Measurements from ENCODE around the gene CTSZ. TPM values are rescaled to one million over a fixed set of nuclear protein-coding genes. Genes with fewer than 3 reads are reported as not detected.

CTSZ gene
- total RNA-seq, 1 experiment from 2014 or later = 113 TPM

- intact Hi-C loops (cut with micrococcal nuclease; ENCODE audit: unreplicated experiment) (no loop called here), in situ Hi-C loops (cut with HindIII; ENCODE audit: low pct_unique_long_range_greater_than_20kb, low sequenced_read_pairs) (no loop called here)
- DNase-seq (ENCODE audit: low read depth, low spot score) (no peak), ATAC-seq (no peak)
- no peak overlapping the region for H3K4me3 ChIP-seq (ENCODE audit: low read depth in 2 of 2, low read length in 2 of 2)
- H3K27me3 ChIP-seq (ENCODE audit: control insufficient read depth, insufficient read depth, low read length) = peaks cover 3% of the 10 kb centered on the region; the same call in 1 of the 2 replicates
- H3K9me3 ChIP-seq (ENCODE audit: control insufficient read depth, insufficient read depth, low read depth, low read length) = no peaks in the 10 kb centered on the region
- BruUV-seq (replicated peaks) = no TSS peak
- ChIA-PET CTCF (no interaction called here), POLR2A (no interaction called here)
- TF ChIP-seq CTCF (IDR thresholded peaks at IDR 0.05) (no peak), TCF7L2 (IDR thresholded peaks at IDR 0.05; ENCODE audit: low read depth, low read length) (no peak), POLR2AphosphoS5 (IDR thresholded peaks at IDR 0.05; ENCODE audit: low read depth, low read length) (no peak), SIN3A (IDR thresholded peaks at IDR 0.05; ENCODE audit: borderline replicate concordance, insufficient read depth, low read depth, low read length) (no peak), REST (IDR thresholded peaks at IDR 0.05; ENCODE audit: insufficient read depth in 1 of 2, low read depth in 2 of 2, low read length in 1 of 2) (no peak)
- H3K36me3 ChIP-seq (ENCODE audit: control insufficient read depth, insufficient read depth, low read length) = no peaks in the 10 kb centered on the region
- no peak overlapping the region for H3K27ac ChIP-seq (ENCODE audit: low read length)
- H3K4me1 ChIP-seq (ENCODE audit: control insufficient read depth, insufficient read depth, low read length) = peaks cover 4% of the 10 kb centered on the region; the same call in 1 of the 2 replicates
Measured at GRCh38 chr20:59046862-59047261, 39.8 kb upstream of the CTSZ start.

- Histone ChIP-seq H3K9me3 (ENCODE audit: control insufficient read depth, insufficient read depth, low read depth, low read length) (no peaks in the 10 kb centered on the region), H3K27ac (ENCODE audit: low read length) (no peak overlapping the region), H3K4me3 (ENCODE audit: low read depth in 2 of 2, low read length in 2 of 2) (no peak overlapping the region), H3K27me3 (ENCODE audit: control insufficient read depth, insufficient read depth, low read length) (peaks cover 3% of the 10 kb centered on the region; the same call in 1 of the 2 replicates), H3K36me3 (ENCODE audit: control insufficient read depth, insufficient read depth, low read length) (no peaks in the 10 kb centered on the region), H3K4me1 (ENCODE audit: control insufficient read depth, insufficient read depth, low read length) (peaks cover 17% of the 10 kb centered on the region)
- ChIA-PET POLR2A (no interaction called here), CTCF (no interaction called here)
- intact Hi-C loops (cut with micrococcal nuclease; ENCODE audit: unreplicated experiment) = no loop called here
- BruUV-seq (replicated peaks) = no TSS peak
- in situ Hi-C loops (cut with HindIII; ENCODE audit: low pct_unique_long_range_greater_than_20kb, low sequenced_read_pairs) = no loop called here
- ATAC-seq (no peak), DNase-seq (ENCODE audit: low read depth, low spot score) (no peak)
- TF ChIP-seq REST (IDR thresholded peaks at IDR 0.05; ENCODE audit: insufficient read depth in 1 of 2, low read depth in 2 of 2, low read length in 1 of 2) (no peak), SIN3A (IDR thresholded peaks at IDR 0.05; ENCODE audit: borderline replicate concordance, insufficient read depth, low read depth, low read length) (no peak), CTCF (IDR thresholded peaks at IDR 0.05) (no peak), POLR2AphosphoS5 (IDR thresholded peaks at IDR 0.05; ENCODE audit: low read depth, low read length) (no peak), TCF7L2 (IDR thresholded peaks at IDR 0.05; ENCODE audit: low read depth, low read length) (no peak)
Measured at GRCh38 chr20:59044796-59045195, 37.7 kb upstream of the CTSZ start.

Data from Panc1 (cell line).